Pancreas (tissue), 10 donors: ENCODE data around the gene MFSD6. TPM values are rescaled to one million over a fixed set of nuclear protein-coding genes. Genes with fewer than 3 reads are reported as not detected.

Experiments used
- ATAC-seq, 4 donors: fragments of 200-7000 bp; cut with Tn5 transposase; one replicate each; pipeline versions ENCODE4 v1.8.0 to v1.9.1; 2020; ENCODE audit warnings: mild to moderate bottlenecking in 4 of 4, moderate library complexity in 4 of 4
- DNase-seq, 6 donors: peaks; one replicate each; pipeline ENCODE4 v3.0.0-alpha.2; 2020
- FAIRE-seq: peaks from 2 replicates; lab custom pipeline; 2012; peaks lifted over from hg19 to GRCh38; lab: Jason Lieb, UNC
- H3K27ac ChIP-seq, 4 donors: fragments of 200-600 bp; sonication (generic); 1 replicate in 3 of 4; 2 replicates in 1 of 4; pipeline versions ENCODE4 v1.5.0 to v1.8.0; 2020
- H3K27me3 ChIP-seq, 4 donors: fragments of 200-600 bp; one replicate each; pipeline ENCODE4 v1.8.0; 2021
- H3K36me3 ChIP-seq, 3 donors: fragments of 200-600 bp; sonication (generic) in 1 of 3; one replicate each; pipeline versions ENCODE4 v1.5.0 to v1.8.0; 2020 to 2021
- H3K4me1 ChIP-seq, 3 donors: fragments of 200-600 bp; one replicate each; pipeline ENCODE4 v1.8.0; 2021
- H3K4me3 ChIP-seq, 4 donors: fragments of 200-600 bp; sonication (generic) in 2 of 4; one replicate each; pipeline versions ENCODE4 v1.5.0 to v1.8.0; 2020 to 2021
- H3K9me3 ChIP-seq, 4 donors: fragments of 200-600 bp; one replicate each; pipeline ENCODE4 v1.8.0; 2021
- CTCF ChIP-seq, 4 donors: fragments of 200-600 bp; sonication (generic) in 3 of 4; IDR thresholded peaks; one replicate each; pipeline versions ENCODE4 v1.5.0 to v1.8.0; 2021; ENCODE audit warnings: antibody characterized with exemption in 4 of 4
- WGBS, 2 donors: extraction: QIAGEN DNeasy Blood & Tissue Kit; methylation state at CpG; one replicate each; pipeline ENCODE4 v1.1.7; 2013; 5-methylcytosine and 5-hydroxymethylcytosine counted together
- intact Hi-C, 3 donors: fragments of 100-400 bp; cut with DNase I; formaldehyde crosslinking; loops; one replicate each; pipeline versions ENCODE4 v1.11.1 to v1.14.2; 2022
- polyA plus RNA-seq, 2 donors: library from polyadenylated mRNA; stranded (reverse); fragments of 200-250 nt; gene quantifications; one replicate each; pipeline ENCODE4 v1.2.3, GENCODE V29; 2013
- total RNA-seq, 6 donors: library from RNA; stranded (reverse); fragmentation: NEBNext Ultra II Directional in 4 of 6; extraction: Animal tissue kit (Norgen Biotek cat#: 25700) in 4 of 6; gene quantifications; one replicate each; pipeline versions ENCODE4 v1.2.1 to v1.2.4, GENCODE V29; 2021 to 2023
- donor health status: healthy with polysubstance abuse.
- donor health status: DM: no; HTN: no; CAD: no; lungs with moderate emphysema.
- donor health status: DM: no; HTN: no; CAD: no.
- donor health status: control.
- donor health status: control.
- donor health status: Bipolar disorder and iron deficiency.
- donor health status: DM: yes; HTN: yes; CAD: no.
- donor health status: DM: no; HTN: no; CAD: no.
- donor health status: DM: no; HTN: no; CAD: no.
- donor health status: DM: yes; HTN: yes; CAD: no.

Gene MFSD6
- total and polyA plus RNA-seq, 8 donors, result 5.3 to 22.9 (median 15.4) TPM

GRCh38 chr2:190361572-190361971 lies 46.6 kb upstream of the MFSD6 start:
- ATAC-seq (no peak), FAIRE-seq (no peak), DNase-seq (no peak)
- no peaks in the 10 kb centered on the region for H3K9me3 ChIP-seq
- peaks cover 0 to 10% (median 8%) of the 10 kb centered on the region in 3 donors for H3K4me1 ChIP-seq
- H3K4me3 ChIP-seq, result no peak overlapping the region
- TF ChIP-seq CTCF (IDR thresholded peaks at IDR 0.05), result no peak
- no peak overlapping the region for H3K27ac ChIP-seq
- intact Hi-C loops, result no loop called here
- no peaks in the 10 kb centered on the region for H3K36me3 ChIP-seq
- H3K27me3 ChIP-seq, result no peaks in the 10 kb centered on the region
- 45 to 65% methylated on average over 2 of the region's 2 CpGs for WGBS, 2 donors

GRCh38 chr2:190362894-190363293 lies 45.3 kb upstream of the MFSD6 start:
- H3K27me3 ChIP-seq, result no peaks in the 10 kb centered on the region
- intact Hi-C loops, result no loop called here
- peaks cover 0 to 10% (median 8%) of the 10 kb centered on the region in 3 donors for H3K4me1 ChIP-seq
- WGBS, 2 donors, result 97% methylated on average over 1 of the region's 1 CpG
- ATAC-seq (no peak), FAIRE-seq (no peak), DNase-seq (no peak)
- H3K4me3 ChIP-seq, result no peak overlapping the region
- peaks cover 0 to 5% (median 3%) of the 10 kb centered on the region in 3 donors for H3K36me3 ChIP-seq
- no peak overlapping the region for H3K27ac ChIP-seq
- no peaks in the 10 kb centered on the region for H3K9me3 ChIP-seq
- no peak for TF ChIP-seq CTCF (IDR thresholded peaks at IDR 0.05)

- no peaks in the 10 kb centered on the region for H3K27me3 ChIP-seq
- no peak overlapping the region for H3K27ac ChIP-seq
- DNase-seq, result no peak
- no peak for TF ChIP-seq CTCF (IDR thresholded peaks at IDR 0.05)
- FAIRE-seq, result no peak
- ATAC-seq, result no peak
- H3K4me3 ChIP-seq, result no peak overlapping the region
- H3K4me1 ChIP-seq, result no peaks in the 10 kb centered on the region
- no peaks in the 10 kb centered on the region for H3K9me3 ChIP-seq
- 88 to 96% methylated on average over 19 of the region's 19 CpGs for WGBS, 2 donors
- H3K36me3 ChIP-seq, result peaks cover 0 to 14% (median 5%) of the 10 kb centered on the region in 3 donors
- intact Hi-C loops, result no loop called here
These were observed 42.5 kb upstream of the MFSD6 start for GRCh38 chr2:190365499-190366204.

GRCh38 chr2:190366248-190366753 lies 41.9 kb upstream of the MFSD6 start:
- 88 to 92% methylated on average over 11 of the region's 11 CpGs for WGBS, 2 donors
- FAIRE-seq, result no peak
- intact Hi-C loops, result no loop called here
- Histone ChIP-seq H3K4me3 (no peak overlapping the region), H3K9me3 (no peaks in the 10 kb centered on the region), H3K27me3 (no peaks in the 10 kb centered on the region), H3K4me1 (no peaks in the 10 kb centered on the region), H3K36me3 (peaks cover 0 to 18% (median 5%) of the 10 kb centered on the region in 3 donors), H3K27ac (no peak overlapping the region)
- no peak for DNase-seq
- no peak for ATAC-seq
- no peak for TF ChIP-seq CTCF (IDR thresholded peaks at IDR 0.05)

- H3K9me3 ChIP-seq, result no peaks in the 10 kb centered on the region
- no peaks in the 10 kb centered on the region for H3K27me3 ChIP-seq
- WGBS, 2 donors, result 95 to 96% methylated on average over 4 of the region's 4 CpGs
- no peaks in the 10 kb centered on the region for H3K4me1 ChIP-seq
- no peak for FAIRE-seq
- no peak overlapping the region for H3K4me3 ChIP-seq
- H3K36me3 ChIP-seq, result peaks cover 0 to 18% (median 5%) of the 10 kb centered on the region in 3 donors
- intact Hi-C loops, result no loop called here
- ATAC-seq, result no peak
- TF ChIP-seq CTCF (IDR thresholded peaks at IDR 0.05), result no peak
- H3K27ac ChIP-seq, result no peak overlapping the region
- DNase-seq, result no peak
These were observed 41.1 kb upstream of the MFSD6 start for GRCh38 chr2:190367091-190367490.
